Thoracic aorta (tissue), 2 donors: ENCODE data around the gene SH3GLB2. TPM values are rescaled to one million over a fixed set of nuclear protein-coding genes. Genes with fewer than 3 reads are reported as not detected.

Experiments used
- ATAC-seq: fragments of 150-250 bp; one replicate; pipeline ENCODE4 v1.8.0; 2017; ENCODE audit warnings: low read depth; ENCODE audit not compliant: insufficient number of reproducible peaks, low FRiP score
- DNase-seq: peaks from one replicate; pipeline ENCODE4 v3.0.0-alpha.2; 2020; ENCODE audit warnings: low spot score
- H3K27ac ChIP-seq, 2 donors: fragments of 200-600 bp; sonication (generic); 1 replicate in 1 of 2; 2 replicates in 1 of 2; pipeline ENCODE4 v1.5.1; 2016; ENCODE audit warnings: mild to moderate bottlenecking in 2 of 2, moderate library complexity in 2 of 2
- H3K27me3 ChIP-seq: fragments of 200-600 bp; sonication (generic); replicated peaks from 2 replicates; pipeline ENCODE4 v1.6.0; 2016; ENCODE audit warnings: mild to moderate bottlenecking; ENCODE audit not compliant: insufficient read depth
- H3K36me3 ChIP-seq: fragments of 200-600 bp; sonication (generic); one replicate; pipeline ENCODE4 v1.5.1; 2016
- H3K4me1 ChIP-seq, 2 donors: fragments of 200-600 bp; sonication (generic); 1 replicate in 1 of 2; 2 replicates in 1 of 2; pipeline versions ENCODE4 v1.5.1 to v1.6.0; 2016; ENCODE audit warnings: low read depth in 2 of 2, mild to moderate bottlenecking in 1 of 2; ENCODE audit not compliant: control insufficient read depth in 1 of 2
- H3K4me3 ChIP-seq: fragments of 200-600 bp; sonication (generic); 2 replicates; pipeline ENCODE4 v1.5.1; 2016; ENCODE audit warnings: mild to moderate bottlenecking
- H3K9me3 ChIP-seq: fragments of 200-600 bp; sonication (generic); 2 replicates; pipeline ENCODE4 v1.5.1; 2016
- CTCF ChIP-seq: fragments of 200-600 bp; sonication (generic); IDR thresholded peaks from one replicate; pipeline ENCODE4 v1.5.1; 2019; ENCODE audit warnings: antibody characterized with exemption
- total RNA-seq, 2 donors: library from RNA; depleted of rRNA; stranded (reverse); fragments of >200 nt; gene quantifications; one replicate each; pipeline versions ENCODE4 v1.1.0 to v1.2.3, GENCODE V29; 2016

SH3GLB2 gene
- total RNA-seq, 2 donors from 2014 or later, result 101 to 184 TPM

DNA sequence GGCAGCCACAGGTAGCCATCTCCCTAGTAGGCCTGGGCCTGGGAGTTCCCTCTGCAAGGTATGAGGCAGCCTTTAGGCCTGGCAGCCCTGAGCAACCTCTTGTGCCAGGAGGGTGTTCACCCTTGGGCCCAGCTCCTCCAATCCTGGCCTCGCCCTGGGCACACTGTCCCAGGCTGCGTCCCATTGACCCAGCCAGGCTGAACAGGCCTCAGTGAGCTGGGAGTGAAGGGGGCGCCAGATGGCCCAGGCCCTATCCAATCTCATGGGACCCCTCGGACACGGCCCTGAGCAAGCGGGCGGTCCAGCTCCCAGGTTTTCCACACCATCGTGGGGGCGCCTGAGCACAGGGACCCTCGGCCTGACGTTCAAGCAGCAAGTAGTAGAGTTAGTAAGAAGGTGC lies 14.5 kb downstream of the SH3GLB2 start:
- H3K27ac ChIP-seq, result no peak overlapping the region
- TF ChIP-seq CTCF, result no peak
- DNase-seq, result no peak
- ATAC-seq, result no peak
- peaks cover 37% of the 10 kb centered on the region for H3K36me3 ChIP-seq
- no peak overlapping the region for H3K4me3 ChIP-seq
- H3K4me1 ChIP-seq, result no peaks in the 10 kb centered on the region
- H3K9me3 ChIP-seq, result no peaks in the 10 kb centered on the region
- no peaks in the 10 kb centered on the region for H3K27me3 ChIP-seq

GRCh38 chr9:129012893-129013448 lies 15.2 kb downstream of the SH3GLB2 start:
- H3K9me3 ChIP-seq, result no peaks in the 10 kb centered on the region
- DNase-seq (no peak), ATAC-seq (no peak)
- H3K27me3 ChIP-seq, result no peaks in the 10 kb centered on the region
- no peak overlapping the region for H3K4me3 ChIP-seq
- no peak for TF ChIP-seq CTCF
- H3K36me3 ChIP-seq, result peaks cover 37% of the 10 kb centered on the region
- peaks cover 2 to 6% of the 10 kb centered on the region in 2 donors for H3K4me1 ChIP-seq
- H3K27ac ChIP-seq, result no peak overlapping the region

GRCh38 chr9:129012343-129012742 lies 15.8 kb downstream of the SH3GLB2 start:
- no peak for DNase-seq
- Histone ChIP-seq H3K27me3 (no peaks in the 10 kb centered on the region), H3K36me3 (peaks cover 39% of the 10 kb centered on the region), H3K4me3 (no peak overlapping the region), H3K27ac (no peak overlapping the region), H3K4me1 (peaks cover 9 to 13% of the 10 kb centered on the region in 2 donors), H3K9me3 (no peaks in the 10 kb centered on the region)
- no peak for ATAC-seq
- no peak for TF ChIP-seq CTCF

- DNase-seq (no peak), ATAC-seq (no peak)
- Histone ChIP-seq H3K4me3 (no peak overlapping the region), H3K9me3 (no peaks in the 10 kb centered on the region), H3K27ac (no peak overlapping the region), H3K36me3 (peaks cover 39% of the 10 kb centered on the region), H3K27me3 (no peaks in the 10 kb centered on the region), H3K4me1 (peaks cover 14 to 18% of the 10 kb centered on the region in 2 donors)
- no peak for TF ChIP-seq CTCF
These were observed 16.4 kb downstream of the SH3GLB2 start for GRCh38 chr9:129011761-129012181.

GRCh38 chr9:129011170-129011569 lies 17.0 kb downstream of the SH3GLB2 start:
- Histone ChIP-seq H3K27me3 (no peaks in the 10 kb centered on the region), H3K4me3 (no peak overlapping the region), H3K36me3 (peaks cover 39% of the 10 kb centered on the region), H3K9me3 (no peaks in the 10 kb centered on the region), H3K4me1 (peaks cover 14 to 24% of the 10 kb centered on the region in 2 donors), H3K27ac (no peak overlapping the region)
- ATAC-seq (no peak), DNase-seq (no peak)
- TF ChIP-seq CTCF, result no peak
